GM18511 (cell line): ENCODE results near the gene PPIL4.
"Not testable (repeated sequence)": the region's sequence is repeated elsewhere in the genome, so short reads cannot be mapped to it uniquely, and the experiment has no call there.

ENCODE experiments used
- ATAC-seq: cut with Tn5 transposase; IDR thresholded peaks from one replicate; pipeline ENCODE4 v1.9.1; 2021; ENCODE audit warnings: mild to moderate bottlenecking, moderate library complexity; ENCODE audit not compliant: unreplicated experiment

PPIL4 gene

GRCh38 chr6:149462712-149463111 is 83.1 kb downstream of the PPIL4 start:
- not testable (repeated sequence) for ATAC-seq

GRCh38 chr6:149461670-149462069 is 84.2 kb downstream of the PPIL4 start:
- ATAC-seq: no peak

DNA sequence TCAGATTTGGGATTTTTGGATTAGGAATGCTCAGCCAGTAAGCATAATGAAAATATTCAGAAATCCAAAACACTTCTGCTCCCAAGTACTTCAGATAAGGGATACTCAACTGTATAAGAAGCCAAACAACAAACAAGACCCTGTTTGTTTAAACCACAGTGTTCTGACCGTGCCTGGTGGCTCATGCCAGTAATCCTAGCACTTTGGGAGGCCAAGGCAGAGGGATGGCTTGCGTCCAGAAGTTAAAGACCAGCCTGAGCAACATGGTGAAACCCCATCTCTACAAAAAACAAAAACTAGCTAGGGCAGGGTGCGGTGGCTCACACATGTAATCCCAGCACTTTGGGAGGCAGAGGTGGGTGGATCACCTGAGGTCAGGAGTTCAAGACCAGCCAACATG is 85.6 kb downstream of the PPIL4 start:
- ATAC-seq: not testable (repeated sequence)

DNA sequence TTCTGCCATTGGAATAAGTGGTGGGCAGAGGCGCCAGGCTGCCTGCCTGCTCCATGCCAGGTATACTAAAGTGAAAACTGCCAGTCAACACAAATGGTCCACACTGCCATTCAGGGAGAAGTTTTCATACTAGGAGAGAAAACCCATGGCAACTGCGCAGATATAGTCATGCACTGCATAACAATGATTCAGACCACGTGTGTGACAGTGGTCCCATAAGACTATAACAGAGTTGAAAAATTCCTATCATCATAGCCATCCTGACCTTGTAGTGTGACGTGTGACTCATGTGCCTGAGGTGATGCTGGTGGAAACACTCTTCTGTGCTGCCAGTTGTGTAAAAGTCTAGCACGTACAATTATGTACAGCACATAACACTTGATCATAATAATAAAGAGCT is 86.1 kb downstream of the PPIL4 start:
- no peak for ATAC-seq

GRCh38 chr6:149458806-149459205 is 87.0 kb downstream of the PPIL4 start:
- no peak for ATAC-seq

GRCh38 chr6:149458196-149458595 is 87.6 kb downstream of the PPIL4 start:
- no peak for ATAC-seq

GRCh38 chr6:149457316-149457884 is 88.4 kb downstream of the PPIL4 start:
- no peak for ATAC-seq

- no peak for ATAC-seq
These were observed 89.4 kb downstream of the PPIL4 start for GRCh38 chr6:149456311-149457021.

DNA sequence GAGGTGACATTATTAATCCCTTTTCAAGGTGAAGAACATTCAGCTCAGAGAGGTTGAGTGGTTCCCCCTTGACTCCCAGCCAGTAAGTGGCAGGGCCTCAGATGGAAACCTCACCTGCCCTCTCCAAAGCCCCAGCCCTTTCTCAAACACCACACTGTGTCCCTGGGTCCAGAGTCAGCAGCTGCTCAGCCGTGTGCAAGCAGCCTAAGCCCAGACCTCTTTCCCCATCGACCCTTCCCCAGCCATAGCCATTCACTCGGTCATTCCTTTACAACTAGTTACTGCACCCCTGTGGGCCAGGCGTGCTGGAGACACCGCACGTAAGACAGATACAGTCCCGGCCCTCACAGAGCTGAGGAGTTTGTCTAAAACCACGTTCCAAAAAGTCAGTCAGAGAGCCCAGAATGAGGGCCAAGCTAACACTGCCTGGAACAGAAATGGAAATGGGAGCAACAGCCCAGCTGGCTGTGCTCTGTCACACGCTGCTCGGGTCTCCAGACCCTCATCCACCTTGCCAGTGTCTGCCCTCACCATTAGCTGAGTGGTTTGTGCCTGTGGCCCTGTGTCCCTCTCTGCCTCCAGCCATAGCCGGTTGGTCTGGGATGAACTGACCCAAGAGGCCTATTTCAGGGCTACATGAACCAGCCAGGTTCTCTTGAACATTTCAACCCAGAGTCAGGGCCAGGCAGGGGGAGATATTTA is 90.7 kb downstream of the PPIL4 start:
- no peak for ATAC-seq
